OCI-LY7 (cell line): ENCODE data around the gene PRIM1. TPM values are rescaled to one million over a fixed set of nuclear protein-coding genes. Genes with fewer than 3 reads are reported as not detected.

Source experiments
- BruUV-seq: library from RNA; stranded (reverse); fragments of 400-500 nt; replicated peaks from 2 replicates; lab custom pipeline; 2021; lab: Mats Ljungman, UMichigan
- CTCF ChIA-PET: fragments of 300-600 bp; sonication (Branson Sonifier 250); formaldehyde crosslinking; loops from one replicate; lab custom pipeline; 2022; ENCODE audit warnings: antibody characterized with exemption; ENCODE audit not compliant: unreplicated experiment; lab: Charles Lee
- POLR2A ChIA-PET: fragments of 300-600 bp; sonication (Branson Sonifier 250); formaldehyde crosslinking; loops from one replicate; lab custom pipeline; 2022; ENCODE audit warnings: antibody characterized with exemption; lab: Charles Lee
- DNase-seq: peaks from one replicate; pipeline ENCODE4 v3.0.0-alpha.2; 2015; ENCODE audit warnings: low spot score
- H2AFZ ChIP-seq: fragments of 200-600 bp; sonication (generic), shearing (Covaris generic); 2 replicates; pipeline ENCODE4 v1.6.1; 2014; ENCODE audit warnings: mild to moderate bottlenecking, antibody characterized with exemption, low read length, moderate library complexity
- H3K27ac ChIP-seq: fragments of 200-600 bp; sonication (generic); 2 replicates; pipeline ENCODE4 v1.5.1; 2014; ENCODE audit warnings: mixed run types, low read depth, mild to moderate bottlenecking, moderate library complexity, low read length, inconsistent platforms; ENCODE audit not compliant: poor library complexity, severe bottlenecking
- H3K36me3 ChIP-seq: fragments of 200-600 bp; sonication (generic); 2 replicates; pipeline ENCODE4 v1.6.1; 2014; ENCODE audit warnings: mild to moderate bottlenecking, antibody characterized with exemption, low read length, moderate library complexity, mixed read lengths; ENCODE audit not compliant: insufficient read depth
- H3K4me1 ChIP-seq: fragments of 200-600 bp; sonication (generic); 2 replicates; pipeline ENCODE4 v1.5.1; 2014; ENCODE audit warnings: mild to moderate bottlenecking, low read length; ENCODE audit not compliant: insufficient read depth, poor library complexity, severe bottlenecking
- H3K4me2 ChIP-seq: fragments of 200-600 bp; sonication (generic); 2 replicates; pipeline ENCODE4 v1.6.1; 2014; ENCODE audit warnings: mild to moderate bottlenecking, low read length
- H3K4me3 ChIP-seq: fragments of 200-600 bp; sonication (generic); 2 replicates; pipeline ENCODE4 v1.5.1; 2014; ENCODE audit warnings: mild to moderate bottlenecking, low read depth, low read length; ENCODE audit not compliant: poor library complexity, severe bottlenecking
- H3K79me2 ChIP-seq: fragments of 200-600 bp; sonication (generic); 2 replicates; pipeline ENCODE4 v1.6.1; 2016; ENCODE audit warnings: low read depth, mild to moderate bottlenecking, low read length, moderate library complexity, mixed read lengths; ENCODE audit not compliant: insufficient read depth
- H3K9me2 ChIP-seq: fragments of 200-600 bp; sonication (generic); 2 replicates; pipeline ENCODE4 v1.6.1; 2016; ENCODE audit warnings: mild to moderate bottlenecking, low read length, mixed read lengths; ENCODE audit not compliant: insufficient read depth
- H3K9me3 ChIP-seq: fragments of 200-600 bp; sonication (generic); 2 replicates; pipeline ENCODE4 v1.6.1; 2014; ENCODE audit warnings: mild to moderate bottlenecking, mixed run types, low read length, mixed read lengths
- H4K20me1 ChIP-seq: fragments of 200-600 bp; sonication (generic); 2 replicates; pipeline ENCODE4 v1.6.1; 2014; ENCODE audit warnings: mild to moderate bottlenecking, antibody characterized with exemption, low read length, moderate library complexity, mixed read lengths; ENCODE audit not compliant: insufficient read depth
- EZH2phosphoT487 ChIP-seq: fragments of 200-600 bp; sonication (generic); IDR thresholded peaks from 2 replicates; pipeline ENCODE4 v1.6.1; 2018; ENCODE audit warnings: low read depth, borderline replicate concordance, mild to moderate bottlenecking, mixed run types, antibody characterized with exemption, low read length, moderate library complexity, mixed read lengths
- intact Hi-C: fragments of 100-400 bp; cut with micrococcal nuclease; formaldehyde crosslinking; loops from one replicate; pipeline ENCODE4 v1.10.0; 2022; ENCODE audit not compliant: unreplicated experiment
- total RNA-seq, 2 experiments: library from RNA; depleted of rRNA in 1 of 2; stranded (reverse); fragments of >200 nt in 1 of 2; shearing (Covaris generic) in 1 of 2; gene quantifications; 2 replicates each; pipeline ENCODE4 v1.2.3, GENCODE V29; 2014 to 2022
- TF ChIP-seq, protein P1 (sequence below): fragments of 200-600 bp; sonication (generic); conservative IDR thresholded peaks from 2 replicates; pipeline ENCODE4 v1.5.1; 2014; ENCODE audit warnings: mild to moderate bottlenecking, antibody characterized with exemption, low read length, moderate library complexity, mixed read lengths

Gene PRIM1
- total RNA-seq, 2 experiments from 2014 or later = 20.4 to 49.5 TPM

DNA sequence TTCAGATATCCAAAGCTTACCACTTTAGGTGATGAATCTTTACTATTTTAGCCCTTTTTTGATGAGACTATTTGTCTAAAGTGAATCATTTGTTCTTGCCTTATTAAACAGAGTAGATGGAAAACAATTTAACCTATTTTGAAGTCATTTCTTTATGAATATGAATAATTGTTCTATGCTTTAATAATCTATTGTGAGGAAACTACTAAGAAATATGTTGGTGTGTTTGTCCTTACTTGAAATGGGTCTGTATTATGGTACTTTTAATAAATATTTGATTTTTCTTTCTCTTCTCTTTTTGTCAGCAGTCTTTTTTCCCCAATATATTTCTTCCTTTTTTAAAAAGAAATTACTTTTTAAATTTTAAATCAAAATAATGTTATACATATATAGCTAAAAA is 35.4 kb upstream of the PRIM1 start:
- Histone ChIP-seq H3K4me3 (no peak overlapping the region), H3K9me3 (no peaks in the 10 kb centered on the region), H3K4me2 (no peak overlapping the region), H3K36me3 (no peaks in the 10 kb centered on the region), H3K4me1 (no peaks in the 10 kb centered on the region), H2AFZ (no peak overlapping the region), H3K79me2 (no peaks in the 10 kb centered on the region), H4K20me1 (no peaks in the 10 kb centered on the region), H3K9me2 (no peaks in the 10 kb centered on the region), H3K27ac (no peak overlapping the region)
- no peak for DNase-seq
- intact Hi-C loops = no loop called here
- ChIA-PET POLR2A (interaction anchor here (0.6 to 1.3 kb wide), 5 partner anchors 9 to 154 kb away, joined by 3 to 5 read pairs (median 4); no protein-coding TSS in a partner anchor), CTCF (no interaction called here)
- TF ChIP-seq, protein P1, sequence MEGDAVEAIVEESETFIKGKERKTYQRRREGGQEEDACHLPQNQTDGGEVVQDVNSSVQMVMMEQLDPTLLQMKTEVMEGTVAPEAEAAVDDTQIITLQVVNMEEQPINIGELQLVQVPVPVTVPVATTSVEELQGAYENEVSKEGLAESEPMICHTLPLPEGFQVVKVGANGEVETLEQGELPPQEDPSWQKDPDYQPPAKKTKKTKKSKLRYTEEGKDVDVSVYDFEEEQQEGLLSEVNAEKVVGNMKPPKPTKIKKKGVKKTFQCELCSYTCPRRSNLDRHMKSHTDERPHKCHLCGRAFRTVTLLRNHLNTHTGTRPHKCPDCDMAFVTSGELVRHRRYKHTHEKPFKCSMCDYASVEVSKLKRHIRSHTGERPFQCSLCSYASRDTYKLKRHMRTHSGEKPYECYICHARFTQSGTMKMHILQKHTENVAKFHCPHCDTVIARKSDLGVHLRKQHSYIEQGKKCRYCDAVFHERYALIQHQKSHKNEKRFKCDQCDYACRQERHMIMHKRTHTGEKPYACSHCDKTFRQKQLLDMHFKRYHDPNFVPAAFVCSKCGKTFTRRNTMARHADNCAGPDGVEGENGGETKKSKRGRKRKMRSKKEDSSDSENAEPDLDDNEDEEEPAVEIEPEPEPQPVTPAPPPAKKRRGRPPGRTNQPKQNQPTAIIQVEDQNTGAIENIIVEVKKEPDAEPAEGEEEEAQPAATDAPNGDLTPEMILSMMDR = no peak
- no peak for TF ChIP-seq EZH2phosphoT487
- BruUV-seq = no TSS peak

DNA sequence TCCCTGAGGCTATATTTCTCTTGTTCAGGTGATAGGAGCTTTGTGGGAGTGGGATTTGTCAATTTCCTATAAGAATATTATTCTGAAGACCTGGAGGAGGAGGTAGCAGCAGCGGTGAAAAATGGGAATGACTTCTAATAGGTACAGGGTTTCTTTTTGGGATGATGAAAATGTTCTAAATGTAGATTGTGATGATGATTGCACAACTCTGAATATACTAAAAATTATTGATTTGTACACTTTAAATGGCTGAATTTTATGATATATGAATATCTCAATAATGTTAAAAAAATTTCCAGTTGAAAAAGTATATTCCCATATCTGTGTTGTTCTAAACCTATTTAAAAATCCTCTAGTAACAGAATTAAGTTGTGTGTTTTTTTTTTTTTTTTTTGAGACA is 33.8 kb upstream of the PRIM1 start:
- Histone ChIP-seq H3K36me3 (no peaks in the 10 kb centered on the region), H3K4me1 (no peaks in the 10 kb centered on the region), H3K79me2 (no peaks in the 10 kb centered on the region), H3K27ac (no peak overlapping the region), H3K4me2 (no peak overlapping the region), H3K9me3 (no peaks in the 10 kb centered on the region), H4K20me1 (no peaks in the 10 kb centered on the region), H2AFZ (no peak overlapping the region), H3K9me2 (no peaks in the 10 kb centered on the region), H3K4me3 (no peak overlapping the region)
- CTCF ChIA-PET = no interaction called here
- POLR2A ChIA-PET = no interaction called here
- BruUV-seq = no TSS peak
- DNase-seq = no peak
- intact Hi-C loops = no loop called here
- TF ChIP-seq, protein P1 = no peak
- no peak for TF ChIP-seq EZH2phosphoT487

DNA sequence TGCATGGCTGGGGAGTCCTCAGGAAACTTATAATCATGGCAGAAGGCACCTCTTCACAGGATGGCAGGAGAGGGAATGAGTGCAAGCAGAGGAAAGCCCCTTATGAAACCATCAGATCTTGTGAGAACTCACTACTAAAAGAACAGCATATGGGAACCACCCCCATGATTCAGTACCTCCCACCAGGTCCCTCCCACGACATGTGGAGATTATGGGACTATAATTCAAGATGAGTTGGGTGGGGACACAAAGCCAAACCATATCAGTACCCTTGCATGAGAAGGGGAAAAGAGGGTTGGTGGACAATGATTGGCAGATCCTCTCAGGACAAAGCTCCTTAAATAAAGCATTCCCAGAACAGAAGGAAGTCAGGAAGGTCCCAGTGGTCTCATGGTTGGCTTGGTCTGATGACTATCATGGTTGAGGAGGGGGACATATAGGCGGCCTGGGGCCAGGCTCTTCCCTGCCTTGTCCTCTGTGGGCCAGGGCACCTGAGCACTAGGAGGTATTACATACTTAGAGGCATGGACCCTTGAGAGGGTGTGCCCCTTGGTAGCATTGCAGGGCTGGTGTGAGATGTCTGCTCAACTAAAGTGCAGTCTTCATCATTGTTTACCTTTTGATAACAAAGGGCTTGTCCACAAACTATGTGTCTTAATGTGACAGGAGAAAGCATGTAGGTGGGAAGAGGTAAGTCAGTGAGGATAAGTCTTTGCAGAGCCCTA is 33.2 kb upstream of the PRIM1 start:
- TF ChIP-seq, protein P1 = no peak
- no peak for TF ChIP-seq EZH2phosphoT487
- no peak overlapping the region for H2AFZ ChIP-seq
- H3K9me3 ChIP-seq = no peaks in the 10 kb centered on the region
- H3K4me3 ChIP-seq = no peak overlapping the region
- no peak overlapping the region for H3K4me2 ChIP-seq
- H3K36me3 ChIP-seq = no peaks in the 10 kb centered on the region
- H4K20me1 ChIP-seq = no peaks in the 10 kb centered on the region
- POLR2A ChIA-PET = no interaction called here
- intact Hi-C loops = no loop called here
- H3K4me1 ChIP-seq = no peaks in the 10 kb centered on the region
- no peaks in the 10 kb centered on the region for H3K9me2 ChIP-seq
- CTCF ChIA-PET = no interaction called here
- H3K27ac ChIP-seq = no peak overlapping the region
- no peaks in the 10 kb centered on the region for H3K79me2 ChIP-seq
- no peak for DNase-seq
- no TSS peak for BruUV-seq
